Measurements from ENCODE around the gene FANCD2. TPM values are rescaled to one million over a fixed set of nuclear protein-coding genes. Genes with fewer than 3 reads are reported as not detected.
A peak's percentile ranks its signal among the peaks of the same experiment; 100 is the strongest.
"Not testable (repeated sequence)": the region's sequence is repeated elsewhere in the genome, so short reads cannot be mapped to it uniquely, and the experiment has no call there.

FANCD2 gene
- total and polyA plus RNA-seq, 5 experiments from 2014 or later: 3.9 to 25.5 (median 5.6) TPM

GRCh38 chr3:10006048-10006761 lies 20.0 kb upstream of the FANCD2 start:
- no peak for ATAC-seq
- Mint-ChIP-seq H3K4me3 (no peak overlapping the region), H3K36me3 (peaks cover 0 to 1% (median 0%) of the 10 kb centered on the region in 3 donors), H3K4me1 (peaks cover 6 to 22% (median 15%) of the 10 kb centered on the region in 4 donors), H3K27me3 (peaks cover 0 to 7% (median 3%) of the 10 kb centered on the region in 5 donors), H3K9me3 (no peaks in the 10 kb centered on the region), H3K27ac (peak overlapping the region in 1 of 10 donors; percentile 51)
- no peak for DNase-seq
- POLR2A ChIA-PET: no interaction called here

GRCh38 chr3:10006762-10007090 lies 19.5 kb upstream of the FANCD2 start:
- Mint-ChIP-seq H3K9me3 (no peaks in the 10 kb centered on the region), H3K27ac (no peak overlapping the region), H3K27me3 (peaks cover 0 to 8% (median 4%) of the 10 kb centered on the region in 5 donors), H3K4me3 (no peak overlapping the region), H3K36me3 (peaks cover 0 to 1% (median 0%) of the 10 kb centered on the region in 3 donors), H3K4me1 (peaks cover 6 to 22% (median 16%) of the 10 kb centered on the region in 4 donors)
- ATAC-seq: no peak
- DNase-seq: no peak
- POLR2A ChIA-PET: no interaction called here

- Mint-ChIP-seq H3K36me3 (peaks cover 0 to 1% (median 0%) of the 10 kb centered on the region in 3 donors), H3K27me3 (peaks cover 0 to 12% (median 5%) of the 10 kb centered on the region in 5 donors), H3K4me1 (peaks cover 6 to 25% (median 21%) of the 10 kb centered on the region in 4 donors), H3K9me3 (no peaks in the 10 kb centered on the region), H3K27ac (peak overlapping the region in 1 of 10 donors; percentile 75), H3K4me3 (peak overlapping the region in 1 of 10 donors; percentile 84)
- POLR2A ChIA-PET: no interaction called here
- no peak for ATAC-seq
- DNase-seq: no peak
Observed at GRCh38 chr3:10007126-10007782, 19.0 kb upstream of the FANCD2 start.

- H3K9me3 Mint-ChIP-seq, POLR2A ChIA-PET, ATAC-seq, H3K36me3 Mint-ChIP-seq, DNase-seq: not testable (repeated sequence)
- H3K4me3 Mint-ChIP-seq: peak overlapping the region in 8 of 10 donors; percentile 52 to 84 (median 73)
- peak overlapping the region in 3 of 10 donors; percentile 43 to 77 (median 65) for H3K27ac Mint-ChIP-seq
- H3K4me1 Mint-ChIP-seq: peaks cover 8 to 25% (median 21%) of the 10 kb centered on the region in 4 donors
- H3K27me3 Mint-ChIP-seq: peaks cover 0 to 12% (median 5%) of the 10 kb centered on the region in 5 donors
Observed at GRCh38 chr3:10008216-10008587, 18.0 kb upstream of the FANCD2 start.

GRCh38 chr3:10008588-10009344 lies 17.5 kb upstream of the FANCD2 start:
- Mint-ChIP-seq H3K4me1 (peaks cover 8 to 25% (median 21%) of the 10 kb centered on the region in 4 donors), H3K4me3 (peak overlapping the region; percentile 64 to 84 (median 78)), H3K36me3 (no peaks in the 10 kb centered on the region), H3K27ac (peak overlapping the region in 9 of 10 donors; percentile 8 to 77 (median 58)), H3K9me3 (no peaks in the 10 kb centered on the region), H3K27me3 (peaks cover 0 to 12% (median 5%) of the 10 kb centered on the region in 5 donors)
- peak; percentile 84 to 90 for ATAC-seq
- peak; percentile 67 to 85 (median 78) for DNase-seq
- POLR2A ChIA-PET: no interaction called here

- H3K27me3 Mint-ChIP-seq: peaks cover 0 to 12% (median 5%) of the 10 kb centered on the region in 5 donors
- H3K9me3 Mint-ChIP-seq: no peaks in the 10 kb centered on the region
- no peak for ATAC-seq
- POLR2A ChIA-PET: interaction anchor here (1.0 to 1.1 kb wide), 2 partner anchors 24 to 77 kb away, joined by 3 to 4 read pairs; partner anchors contain the start of genes CRELD1 and EMC3
- H3K4me1 Mint-ChIP-seq: peaks cover 8 to 25% (median 21%) of the 10 kb centered on the region in 4 donors
- peak overlapping the region in 6 of 10 donors; percentile 23 to 68 (median 52) for H3K27ac Mint-ChIP-seq
- DNase-seq: no peak
- no peaks in the 10 kb centered on the region for H3K36me3 Mint-ChIP-seq
- H3K4me3 Mint-ChIP-seq: peak overlapping the region; percentile 50 to 82 (median 67)
Observed at GRCh38 chr3:10010421-10010877, 15.8 kb upstream of the FANCD2 start.

GRCh38 chr3:10010878-10011465 lies 15.3 kb upstream of the FANCD2 start:
- H3K27me3 Mint-ChIP-seq: peaks cover 0 to 12% (median 5%) of the 10 kb centered on the region in 5 donors
- ATAC-seq (peak; percentile 52 to 65), DNase-seq (peak; percentile 46 to 80 (median 57))
- POLR2A ChIA-PET: interaction anchor here (1.0 to 1.1 kb wide), 2 partner anchors 24 to 78 kb away, joined by 3 to 4 read pairs; partner anchors contain the start of genes CRELD1 and EMC3
- peak overlapping the region; percentile 22 to 82 (median 66) for H3K4me3 Mint-ChIP-seq
- H3K27ac Mint-ChIP-seq: peak overlapping the region in 1 of 10 donors; percentile 66
- no peaks in the 10 kb centered on the region for H3K9me3 Mint-ChIP-seq
- no peaks in the 10 kb centered on the region for H3K36me3 Mint-ChIP-seq
- H3K4me1 Mint-ChIP-seq: peaks cover 8 to 25% (median 21%) of the 10 kb centered on the region in 4 donors

GRCh38 chr3:10011631-10012030 lies 14.6 kb upstream of the FANCD2 start:
- POLR2A ChIA-PET: interaction anchor here (1.0 to 1.1 kb wide), 2 partner anchors 25 to 79 kb away, joined by 3 to 4 read pairs; partner anchors contain the start of genes CRELD1 and EMC3
- H3K36me3 Mint-ChIP-seq: no peaks in the 10 kb centered on the region
- peaks cover 0 to 12% (median 5%) of the 10 kb centered on the region in 5 donors for H3K27me3 Mint-ChIP-seq
- H3K4me3 Mint-ChIP-seq: peak overlapping the region; percentile 52 to 82 (median 68)
- no peaks in the 10 kb centered on the region for H3K9me3 Mint-ChIP-seq
- H3K4me1 Mint-ChIP-seq: peaks cover 8 to 23% (median 21%) of the 10 kb centered on the region in 4 donors
- no peak for ATAC-seq
- H3K27ac Mint-ChIP-seq: peak overlapping the region in 2 of 10 donors; percentile 44 to 76
- DNase-seq: no peak

GRCh38 chr3:10012106-10012505 lies 14.1 kb upstream of the FANCD2 start:
- H3K4me3 Mint-ChIP-seq: peak overlapping the region; percentile 6 to 82 (median 68)
- peaks cover 8 to 23% (median 21%) of the 10 kb centered on the region in 4 donors for H3K4me1 Mint-ChIP-seq
- H3K27ac Mint-ChIP-seq: peak overlapping the region in 1 of 10 donors; percentile 76
- H3K27me3 Mint-ChIP-seq: peaks cover 0 to 12% (median 5%) of the 10 kb centered on the region in 5 donors
- ATAC-seq: no peak
- peaks cover 0 to under 1% (median 0%) of the 10 kb centered on the region in 3 donors for H3K36me3 Mint-ChIP-seq
- H3K9me3 Mint-ChIP-seq: no peaks in the 10 kb centered on the region
- no peak for DNase-seq
- POLR2A ChIA-PET: no interaction called here

GRCh38 chr3:10015461-10015904 lies 10.8 kb upstream of the FANCD2 start:
- peaks cover 6 to 10% (median 7%) of the 10 kb centered on the region in 4 donors for H3K4me1 Mint-ChIP-seq
- ATAC-seq: no peak

GRCh38 chr3:10017636-10018292 lies 8.5 kb upstream of the FANCD2 start:
- no peaks in the 10 kb centered on the region for H3K9me3 Mint-ChIP-seq
- H3K4me1 Mint-ChIP-seq: peaks cover 0 to 7% (median 5%) of the 10 kb centered on the region in 4 donors
- no peaks in the 10 kb centered on the region for H3K27me3 Mint-ChIP-seq
- POLR2A ChIA-PET: interaction anchor here (0.6 kb wide), 1 partner anchor 232 kb away, joined by 5 read pairs; no protein-coding TSS in a partner anchor
- no peak overlapping the region for H3K4me3 Mint-ChIP-seq
- no peak for ATAC-seq
- H3K27ac Mint-ChIP-seq: no peak overlapping the region
- H3K36me3 Mint-ChIP-seq: peaks cover 0 to 47% (median 1%) of the 10 kb centered on the region in 3 donors
- no peak for DNase-seq

More at GRCh38 chr3:10015461-10015904, 10.8 kb upstream of the FANCD2 start:
- no peak for DNase-seq
- Mint-ChIP-seq H3K27ac (no peak overlapping the region), H3K9me3 (no peaks in the 10 kb centered on the region), H3K36me3 (peaks cover 0 to 28% (median 0%) of the 10 kb centered on the region in 3 donors), H3K4me3 (no peak overlapping the region), H3K27me3 (peaks cover 0 to 6% (median under 1%) of the 10 kb centered on the region in 5 donors)
- POLR2A ChIA-PET: no interaction called here
